DND-41 (cell line): ENCODE results near the gene PMIS2.

ENCODE experiments used
- ATAC-seq: fragments of 200-7000 bp; cut with Tn5 transposase; 3 replicates; pipeline ENCODE4 v1.9.1; 2021; ENCODE audit warnings: low read depth; ENCODE audit not compliant: insufficient read depth
- DNase-seq: peaks from one replicate; pipeline ENCODE4 v3.0.0-alpha.2; 2020
- H2AFZ ChIP-seq: 2 replicates; pipeline ENCODE4 v1.6.0; 2012; ENCODE audit warnings: low read depth, low read length
- H3K27ac ChIP-seq: 2 replicates; pipeline ENCODE4 v1.5.1; 2012; ENCODE audit warnings: low read length, inconsistent platforms
- H3K27me3 ChIP-seq: fragments of 200-600 bp; sonication (generic); 2 replicates; pipeline ENCODE4 v1.6.0; 2012; ENCODE audit warnings: low read length, mild to moderate bottlenecking, inconsistent platforms; ENCODE audit not compliant: insufficient read depth, poor library complexity
- H3K36me3 ChIP-seq: 2 replicates; pipeline ENCODE4 v1.5.1; 2012; ENCODE audit warnings: low read length, inconsistent platforms; ENCODE audit not compliant: insufficient read depth
- H3K4me1 ChIP-seq: 2 replicates; pipeline ENCODE4 v1.5.1; 2012; ENCODE audit warnings: mild to moderate bottlenecking, low read length; ENCODE audit not compliant: insufficient read depth
- H3K4me2 ChIP-seq: 2 replicates; pipeline ENCODE4 v1.6.0; 2012; ENCODE audit warnings: mild to moderate bottlenecking, moderate library complexity, low read length, inconsistent platforms; ENCODE audit not compliant: insufficient read depth
- H3K4me3 ChIP-seq, 2 experiments: fragments of 200-600 bp in 1 of 2; shearing (Covaris generic) in 1 of 2; 2 replicates each; pipeline ENCODE4 v1.5.1; 2012 to 2016; ENCODE audit warnings: inconsistent platforms in 2 of 2, low read length in 2 of 2, mild to moderate bottlenecking in 2 of 2, low read depth in 1 of 2, moderate library complexity in 1 of 2
- H3K79me2 ChIP-seq: 2 replicates; pipeline ENCODE4 v1.6.0; 2012; ENCODE audit warnings: low read length, inconsistent platforms; ENCODE audit not compliant: insufficient read depth
- H3K9ac ChIP-seq: 2 replicates; pipeline ENCODE4 v1.6.0; 2012; ENCODE audit warnings: low read depth, mild to moderate bottlenecking, inconsistent platforms, low read length, moderate library complexity
- H3K9me3 ChIP-seq: 2 replicates; pipeline ENCODE4 v1.5.1; 2012; ENCODE audit warnings: low read length, moderate library complexity, mild to moderate bottlenecking, inconsistent platforms; ENCODE audit not compliant: insufficient read depth, severe bottlenecking
- H4K20me1 ChIP-seq: 2 replicates; pipeline ENCODE4 v1.6.0; 2012; ENCODE audit warnings: low read length; ENCODE audit not compliant: insufficient read depth
- EZH2 ChIP-seq: IDR thresholded peaks from 3 replicates; pipeline ENCODE4 v1.6.1; 2012; ENCODE audit warnings: borderline replicate concordance, low read depth, mild to moderate bottlenecking, moderate library complexity, low read length, inconsistent platforms; ENCODE audit not compliant: severe bottlenecking
- TF ChIP-seq, protein P1 (sequence below): IDR thresholded peaks from 2 replicates; pipeline ENCODE4 v1.5.1; 2012; ENCODE audit warnings: borderline replicate concordance, low read length, moderate library complexity, mild to moderate bottlenecking; ENCODE audit not compliant: poor library complexity, severe bottlenecking; ENCODE audit errors: extremely low read depth

PMIS2 gene

GRCh38 chr19:35569281-35569781 lies 16.6 kb upstream of the PMIS2 start:
- H3K27ac ChIP-seq: no peak overlapping the region
- H3K4me2 ChIP-seq: no peak overlapping the region

GRCh38 chr19:35571406-35571965 lies 14.5 kb upstream of the PMIS2 start:
- Histone ChIP-seq H3K79me2 (no peaks in the 10 kb centered on the region), H3K9me3 (peaks cover 10% of the 10 kb centered on the region), H3K4me3 (no peak overlapping the region), H2AFZ (no peak overlapping the region), H3K4me1 (no peaks in the 10 kb centered on the region), H3K27me3 (no peaks in the 10 kb centered on the region), H4K20me1 (no peaks in the 10 kb centered on the region), H3K9ac (no peak overlapping the region), H3K36me3 (no peaks in the 10 kb centered on the region), H3K27ac (no peak overlapping the region), H3K4me2 (no peak overlapping the region)
- TF ChIP-seq EZH2: no peak
- TF ChIP-seq, protein P1, sequence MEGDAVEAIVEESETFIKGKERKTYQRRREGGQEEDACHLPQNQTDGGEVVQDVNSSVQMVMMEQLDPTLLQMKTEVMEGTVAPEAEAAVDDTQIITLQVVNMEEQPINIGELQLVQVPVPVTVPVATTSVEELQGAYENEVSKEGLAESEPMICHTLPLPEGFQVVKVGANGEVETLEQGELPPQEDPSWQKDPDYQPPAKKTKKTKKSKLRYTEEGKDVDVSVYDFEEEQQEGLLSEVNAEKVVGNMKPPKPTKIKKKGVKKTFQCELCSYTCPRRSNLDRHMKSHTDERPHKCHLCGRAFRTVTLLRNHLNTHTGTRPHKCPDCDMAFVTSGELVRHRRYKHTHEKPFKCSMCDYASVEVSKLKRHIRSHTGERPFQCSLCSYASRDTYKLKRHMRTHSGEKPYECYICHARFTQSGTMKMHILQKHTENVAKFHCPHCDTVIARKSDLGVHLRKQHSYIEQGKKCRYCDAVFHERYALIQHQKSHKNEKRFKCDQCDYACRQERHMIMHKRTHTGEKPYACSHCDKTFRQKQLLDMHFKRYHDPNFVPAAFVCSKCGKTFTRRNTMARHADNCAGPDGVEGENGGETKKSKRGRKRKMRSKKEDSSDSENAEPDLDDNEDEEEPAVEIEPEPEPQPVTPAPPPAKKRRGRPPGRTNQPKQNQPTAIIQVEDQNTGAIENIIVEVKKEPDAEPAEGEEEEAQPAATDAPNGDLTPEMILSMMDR: no peak
- ATAC-seq (no peak), DNase-seq (no peak)

More at GRCh38 chr19:35569281-35569781, 16.6 kb upstream of the PMIS2 start:
- no peaks in the 10 kb centered on the region for H3K27me3 ChIP-seq
- DNase-seq: no peak
- no peak overlapping the region for H3K4me3 ChIP-seq
- no peaks in the 10 kb centered on the region for H4K20me1 ChIP-seq
- TF ChIP-seq, protein P1: no peak
- no peak for TF ChIP-seq EZH2
- ATAC-seq: no peak
- H3K9me3 ChIP-seq: no peaks in the 10 kb centered on the region
- H3K9ac ChIP-seq: no peak overlapping the region
- no peaks in the 10 kb centered on the region for H3K79me2 ChIP-seq
- no peaks in the 10 kb centered on the region for H3K36me3 ChIP-seq
- no peak overlapping the region for H2AFZ ChIP-seq
- H3K4me1 ChIP-seq: no peaks in the 10 kb centered on the region

- Histone ChIP-seq H3K27ac (no peak overlapping the region), H2AFZ (no peak overlapping the region), H4K20me1 (no peaks in the 10 kb centered on the region), H3K9ac (no peak overlapping the region), H3K79me2 (no peaks in the 10 kb centered on the region), H3K4me3 (no peak overlapping the region), H3K4me2 (no peak overlapping the region), H3K36me3 (no peaks in the 10 kb centered on the region), H3K9me3 (peaks cover 19% of the 10 kb centered on the region), H3K27me3 (no peaks in the 10 kb centered on the region), H3K4me1 (no peaks in the 10 kb centered on the region)
- no peak for DNase-seq
- TF ChIP-seq, protein P1: no peak
- TF ChIP-seq EZH2: no peak
- no peak for ATAC-seq
These were observed 8.1 kb upstream of the PMIS2 start for GRCh38 chr19:35577918-35578317.
